ENCODE results near the gene CRADD.

CRADD gene

GRCh38 chr12:93704122-93704521, 26.9 kb downstream of the CRADD start:
- Histone ChIP-seq H3K9ac (ENCODE audit: low read depth, low read length) (no peak overlapping the region), H3K9me3 (ENCODE audit: insufficient read depth, low read length, severe bottlenecking) (no peaks in the 10 kb centered on the region), H4K20me1 (ENCODE audit: insufficient read depth, low read length) (no peaks in the 10 kb centered on the region), H3K79me2 (ENCODE audit: insufficient read depth, low read length) (peaks cover 7% of the 10 kb centered on the region), H3K4me3 (ENCODE audit: low read depth in 1 of 2, low read length in 2 of 2) (no peak overlapping the region), H2AFZ (ENCODE audit: low read depth, low read length) (no peak overlapping the region), H3K4me1 (ENCODE audit: insufficient read depth, low read length) (no peaks in the 10 kb centered on the region), H3K36me3 (ENCODE audit: insufficient read depth, low read length) (no peaks in the 10 kb centered on the region), H3K27ac (ENCODE audit: low read length) (no peak overlapping the region), H3K27me3 (ENCODE audit: insufficient read depth, low read length, poor library complexity) (no peaks in the 10 kb centered on the region), H3K4me2 (ENCODE audit: insufficient read depth, low read length) (no peak overlapping the region)
- DNase-seq (no peak), ATAC-seq (ENCODE audit: insufficient read depth, low read depth) (no peak)
- TF ChIP-seq EZH2 (IDR thresholded peaks at IDR 0.05; ENCODE audit: borderline replicate concordance, low read depth, low read length, severe bottlenecking) (no peak), CTCF (IDR thresholded peaks at IDR 0.05; ENCODE audit: borderline replicate concordance, extremely low read depth, low read length, poor library complexity, severe bottlenecking) (no peak)

GRCh38 chr12:93704625-93705024, 27.4 kb downstream of the CRADD start:
- no peak for ATAC-seq (ENCODE audit: insufficient read depth, low read depth)
- H3K4me3 ChIP-seq (ENCODE audit: low read depth in 1 of 2, low read length in 2 of 2) = no peak overlapping the region
- DNase-seq = no peak
- peaks cover 4% of the 10 kb centered on the region for H3K9me3 ChIP-seq (ENCODE audit: insufficient read depth, low read length, severe bottlenecking)
- H3K36me3 ChIP-seq (ENCODE audit: insufficient read depth, low read length) = no peaks in the 10 kb centered on the region
- H3K4me1 ChIP-seq (ENCODE audit: insufficient read depth, low read length) = no peaks in the 10 kb centered on the region
- H4K20me1 ChIP-seq (ENCODE audit: insufficient read depth, low read length) = no peaks in the 10 kb centered on the region
- H3K27ac ChIP-seq (ENCODE audit: low read length) = no peak overlapping the region
- no peak for TF ChIP-seq EZH2 (IDR thresholded peaks at IDR 0.05; ENCODE audit: borderline replicate concordance, low read depth, low read length, severe bottlenecking)
- no peak for TF ChIP-seq CTCF (IDR thresholded peaks at IDR 0.05; ENCODE audit: borderline replicate concordance, extremely low read depth, low read length, poor library complexity, severe bottlenecking)
- H3K79me2 ChIP-seq (ENCODE audit: insufficient read depth, low read length) = peaks cover 7% of the 10 kb centered on the region
- H3K9ac ChIP-seq (ENCODE audit: low read depth, low read length) = no peak overlapping the region
- no peaks in the 10 kb centered on the region for H3K27me3 ChIP-seq (ENCODE audit: insufficient read depth, low read length, poor library complexity)
- no peak overlapping the region for H2AFZ ChIP-seq (ENCODE audit: low read depth, low read length)
- H3K4me2 ChIP-seq (ENCODE audit: insufficient read depth, low read length) = no peak overlapping the region

- Histone ChIP-seq H3K36me3 (ENCODE audit: insufficient read depth, low read length) (no peaks in the 10 kb centered on the region), H4K20me1 (ENCODE audit: insufficient read depth, low read length) (no peaks in the 10 kb centered on the region), H2AFZ (ENCODE audit: low read depth, low read length) (no peak overlapping the region), H3K9ac (ENCODE audit: low read depth, low read length) (no peak overlapping the region), H3K9me3 (ENCODE audit: insufficient read depth, low read length, severe bottlenecking) (peaks cover 9% of the 10 kb centered on the region), H3K4me2 (ENCODE audit: insufficient read depth, low read length) (no peak overlapping the region), H3K4me1 (ENCODE audit: insufficient read depth, low read length) (no peaks in the 10 kb centered on the region), H3K79me2 (ENCODE audit: insufficient read depth, low read length) (peaks cover 7% of the 10 kb centered on the region), H3K4me3 (ENCODE audit: low read depth in 1 of 2, low read length in 2 of 2) (no peak overlapping the region), H3K27me3 (ENCODE audit: insufficient read depth, low read length, poor library complexity) (no peaks in the 10 kb centered on the region), H3K27ac (ENCODE audit: low read length) (no peak overlapping the region)
- ATAC-seq (ENCODE audit: insufficient read depth, low read depth) (no peak), DNase-seq (no peak)
- no peak for TF ChIP-seq EZH2 (IDR thresholded peaks at IDR 0.05; ENCODE audit: borderline replicate concordance, low read depth, low read length, severe bottlenecking)
- no peak for TF ChIP-seq CTCF (IDR thresholded peaks at IDR 0.05; ENCODE audit: borderline replicate concordance, extremely low read depth, low read length, poor library complexity, severe bottlenecking)
These were observed 28.1 kb downstream of the CRADD start for GRCh38 chr12:93705237-93705636.

- Histone ChIP-seq H2AFZ (ENCODE audit: low read depth, low read length) (no peak overlapping the region), H3K9ac (ENCODE audit: low read depth, low read length) (no peak overlapping the region), H3K9me3 (ENCODE audit: insufficient read depth, low read length, severe bottlenecking) (peaks cover 9% of the 10 kb centered on the region), H3K27ac (ENCODE audit: low read length) (no peak overlapping the region), H3K79me2 (ENCODE audit: insufficient read depth, low read length) (peaks cover 8% of the 10 kb centered on the region), H3K4me2 (ENCODE audit: insufficient read depth, low read length) (no peak overlapping the region), H3K4me3 (ENCODE audit: low read depth in 1 of 2, low read length in 2 of 2) (no peak overlapping the region), H3K4me1 (ENCODE audit: insufficient read depth, low read length) (no peaks in the 10 kb centered on the region), H4K20me1 (ENCODE audit: insufficient read depth, low read length) (no peaks in the 10 kb centered on the region), H3K27me3 (ENCODE audit: insufficient read depth, low read length, poor library complexity) (no peaks in the 10 kb centered on the region), H3K36me3 (ENCODE audit: insufficient read depth, low read length) (no peaks in the 10 kb centered on the region)
- no peak for TF ChIP-seq CTCF (IDR thresholded peaks at IDR 0.05; ENCODE audit: borderline replicate concordance, extremely low read depth, low read length, poor library complexity, severe bottlenecking)
- no peak for TF ChIP-seq EZH2 (IDR thresholded peaks at IDR 0.05; ENCODE audit: borderline replicate concordance, low read depth, low read length, severe bottlenecking)
- DNase-seq (no peak), ATAC-seq (ENCODE audit: insufficient read depth, low read depth) (no peak)
These were observed 29.2 kb downstream of the CRADD start for GRCh38 chr12:93706387-93706786.

All from DND-41 (cell line).